Measurements from ENCODE around the gene ACOXL. TPM values are rescaled to one million over a fixed set of nuclear protein-coding genes. Genes with fewer than 3 reads are reported as not detected.

ACOXL gene
- total and polyA plus RNA-seq, 2 of the 8 experiments (the other 6 are each of a cell fraction or from before 2014, with no cell fraction given): 11.4 to 20.6 TPM

DNA sequence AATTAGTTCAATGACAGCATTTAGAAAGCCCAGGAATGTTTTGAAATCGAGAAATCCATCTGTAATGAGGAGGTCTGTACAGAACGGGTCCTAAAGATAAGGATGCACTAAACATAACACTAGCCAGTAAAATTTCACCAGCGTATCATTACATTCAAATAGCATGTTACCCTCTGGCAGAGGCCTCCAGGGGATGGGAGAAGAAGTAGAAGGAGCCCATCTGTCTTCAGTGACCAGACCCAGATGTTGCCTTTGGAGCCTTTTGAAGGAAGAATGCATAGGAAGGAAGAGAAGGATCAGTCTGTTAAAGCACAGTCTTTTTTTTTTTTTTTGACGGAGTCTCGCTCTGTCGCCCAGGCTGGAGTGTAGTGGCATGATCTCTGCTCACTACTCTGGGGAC lies 302.2 kb downstream of the ACOXL start (continued):
- no peak for TF ChIP-seq MAX (IDR thresholded peaks at IDR 0.05)
- TF ChIP-seq, protein P1, sequence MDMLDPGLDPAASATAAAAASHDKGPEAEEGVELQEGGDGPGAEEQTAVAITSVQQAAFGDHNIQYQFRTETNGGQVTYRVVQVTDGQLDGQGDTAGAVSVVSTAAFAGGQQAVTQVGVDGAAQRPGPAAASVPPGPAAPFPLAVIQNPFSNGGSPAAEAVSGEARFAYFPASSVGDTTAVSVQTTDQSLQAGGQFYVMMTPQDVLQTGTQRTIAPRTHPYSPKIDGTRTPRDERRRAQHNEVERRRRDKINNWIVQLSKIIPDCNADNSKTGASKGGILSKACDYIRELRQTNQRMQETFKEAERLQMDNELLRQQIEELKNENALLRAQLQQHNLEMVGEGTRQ (IDR thresholded peaks at IDR 0.05; ENCODE audit: low read length): no peak
